GM19463 (cell line): ENCODE results near the gene IFIT1B.
A peak's percentile ranks its signal among the peaks of the same experiment; 100 is the strongest.
"Not testable (repeated sequence)": the region's sequence is repeated elsewhere in the genome, so short reads cannot be mapped to it uniquely, and the experiment has no call there.

Experiments used
- ATAC-seq: cut with Tn5 transposase; IDR thresholded peaks from one replicate; pipeline ENCODE4 v1.9.1; 2021; ENCODE audit warnings: mild to moderate bottlenecking, moderate library complexity; ENCODE audit not compliant: unreplicated experiment

Gene IFIT1B

GRCh38 chr10:89409282-89409681 lies 31.4 kb downstream of the IFIT1B start:
- ATAC-seq = not testable (repeated sequence)

GRCh38 chr10:89410551-89410950 lies 32.7 kb downstream of the IFIT1B start:
- ATAC-seq = not testable (repeated sequence)

GRCh38 chr10:89411135-89411534 lies 33.3 kb downstream of the IFIT1B start:
- not testable (repeated sequence) for ATAC-seq

GRCh38 chr10:89412276-89412675 lies 34.4 kb downstream of the IFIT1B start:
- ATAC-seq = not testable (repeated sequence)

- ATAC-seq = no peak
These were observed 35.6 kb downstream of the IFIT1B start for GRCh38 chr10:89413398-89413912.

GRCh38 chr10:89414146-89414878 lies 36.5 kb downstream of the IFIT1B start, which contains the start of gene IFIT5:
Gene IFIT5 (plus strand): TSS chr10:89414568. CDS start chr10:89414799, 231 bp downstream.
- ATAC-seq = peak; percentile 66

GRCh38 chr10:89414879-89415821 lies 37.3 kb downstream of the IFIT1B start:
- peak; percentile 34 for ATAC-seq

- ATAC-seq = no peak
These were observed 38.6 kb downstream of the IFIT1B start for GRCh38 chr10:89416465-89416864.

GRCh38 chr10:89419548-89419947 lies 41.7 kb downstream of the IFIT1B start:
- no peak for ATAC-seq

- ATAC-seq = no peak
These were observed 43.2 kb downstream of the IFIT1B start for GRCh38 chr10:89421018-89421476.

- no peak for ATAC-seq
These were observed 47.1 kb downstream of the IFIT1B start for GRCh38 chr10:89425000-89425399.

GRCh38 chr10:89426230-89426868 lies 48.5 kb downstream of the IFIT1B start:
- no peak for ATAC-seq

- ATAC-seq = no peak
These were observed 49.8 kb downstream of the IFIT1B start for GRCh38 chr10:89427629-89428028.

GRCh38 chr10:89428877-89429276 lies 51.0 kb downstream of the IFIT1B start:
- no peak for ATAC-seq

GRCh38 chr10:89431977-89432376 lies 54.1 kb downstream of the IFIT1B start:
- no peak for ATAC-seq
